EH (cell line): ENCODE results near the gene ENSA.
"Not testable (repeated sequence)": the region's sequence is repeated elsewhere in the genome, so short reads cannot be mapped to it uniquely, and the experiment has no call there.

Experiments
- DNase-seq: peaks from one replicate; pipeline ENCODE4 v3.0.0-alpha.2; 2015; ENCODE audit warnings: low read depth

Gene ENSA

DNA sequence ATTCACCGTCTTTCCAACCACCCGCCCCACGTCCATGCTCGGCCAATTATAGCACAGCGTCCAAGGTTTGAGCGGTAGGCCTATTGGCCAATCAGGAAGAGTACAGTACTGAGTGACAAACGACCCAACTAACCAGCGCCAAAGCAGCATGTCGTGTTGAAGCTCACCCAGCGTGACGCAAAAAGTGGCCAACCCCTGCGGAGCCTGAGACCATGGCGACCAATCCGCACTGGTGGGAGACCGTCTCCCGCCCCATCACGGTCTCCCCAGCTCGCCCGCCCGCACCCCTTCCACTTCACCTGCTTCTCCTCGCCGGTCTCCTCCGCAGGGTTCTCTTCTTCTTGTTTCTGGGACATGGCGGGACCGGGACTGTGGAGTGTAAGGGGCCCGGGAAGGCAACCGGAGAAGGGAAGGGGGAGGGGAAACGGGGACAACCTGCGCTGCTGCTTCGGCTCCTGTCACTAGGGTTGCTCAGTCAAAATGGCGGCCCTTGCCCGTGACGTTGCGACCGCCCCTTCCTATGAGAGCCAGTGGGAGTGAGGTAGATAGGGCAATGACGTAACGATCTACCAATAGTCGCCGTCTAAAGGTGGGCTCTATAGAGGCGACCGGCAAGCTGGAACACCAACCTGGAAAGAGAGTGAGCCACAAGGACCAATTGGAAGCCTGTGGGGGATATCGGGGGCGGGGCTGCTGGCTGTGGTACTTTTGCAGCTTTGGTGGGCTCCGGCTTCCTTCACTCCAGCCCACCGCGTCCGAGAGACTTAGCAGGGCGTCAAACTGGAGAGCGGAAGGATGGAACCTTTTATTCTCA, at the start of gene ENSA:
Gene ENSA (minus strand): TSS at position 498 of the 814 bp plus-strand sequence. CDS start 142 bp downstream, at position 356.
- peak; percentile 100 for DNase-seq

GRCh38 chr1:150678988-150679387, 49.6 kb upstream of the ENSA start:
- DNase-seq: no peak

DNA sequence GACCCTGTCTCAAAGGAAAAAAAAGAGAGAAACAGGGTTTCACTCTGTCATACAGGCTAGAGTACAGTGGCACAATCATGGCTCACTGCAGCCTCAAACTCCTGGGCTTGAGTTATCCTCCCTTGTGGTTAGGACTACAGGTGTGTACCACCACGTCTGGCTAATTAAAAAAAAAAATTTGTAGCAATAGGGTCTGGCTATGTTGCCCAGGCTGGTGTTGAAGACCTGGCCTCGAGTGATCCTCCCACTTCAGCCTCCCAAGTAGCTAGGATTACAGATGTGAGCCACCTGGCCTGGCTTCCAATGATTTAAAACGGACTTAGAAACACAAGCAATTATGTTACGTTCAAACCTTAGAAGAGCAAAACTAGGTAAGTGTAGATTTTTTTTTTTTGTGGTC, 45.5 kb upstream of the ENSA start:
- DNase-seq: no peak

DNA sequence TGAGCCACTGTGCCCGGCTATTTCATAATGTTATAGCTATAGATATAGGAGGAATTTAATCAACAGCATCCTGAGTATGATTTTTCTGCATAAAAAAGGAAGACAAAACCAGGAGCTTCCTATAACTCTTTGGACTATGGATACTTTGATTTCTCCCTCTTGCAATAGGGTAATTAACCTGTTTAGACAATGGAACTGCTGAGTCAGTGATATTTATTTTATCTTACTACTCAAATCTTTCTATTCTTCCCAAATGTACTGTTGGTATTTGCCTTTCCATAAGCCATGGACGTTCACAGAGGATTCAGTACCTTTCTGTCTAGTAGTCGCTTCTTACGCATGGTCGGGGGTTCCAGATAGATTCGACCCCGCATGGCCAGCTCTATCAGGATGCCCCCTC, 33.9 kb upstream of the ENSA start:
- DNase-seq: no peak

- DNase-seq: no peak
Measured at GRCh38 chr1:150662811-150663210, 33.4 kb upstream of the ENSA start.

GRCh38 chr1:150661156-150661555, 31.7 kb upstream of the ENSA start:
- DNase-seq: no peak

DNA sequence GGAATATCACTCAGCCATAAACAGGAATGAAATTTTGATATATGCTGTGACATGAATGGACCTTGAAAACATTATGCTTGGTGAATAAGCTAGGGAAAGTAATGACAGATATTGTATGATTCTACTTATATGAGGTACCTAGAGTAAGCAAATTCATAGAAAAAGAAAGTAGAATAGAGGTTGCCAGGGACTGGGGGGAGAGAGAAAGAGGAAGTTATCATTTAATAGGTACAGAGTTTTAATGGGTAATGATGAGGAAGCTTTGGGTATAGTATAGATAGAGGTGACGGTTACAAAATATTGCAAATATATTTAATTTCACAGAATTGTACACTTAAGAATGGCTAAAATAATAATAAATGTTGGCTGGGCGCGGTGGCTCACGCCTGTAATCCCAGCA, 31.2 kb upstream of the ENSA start:
- no peak for DNase-seq

DNA sequence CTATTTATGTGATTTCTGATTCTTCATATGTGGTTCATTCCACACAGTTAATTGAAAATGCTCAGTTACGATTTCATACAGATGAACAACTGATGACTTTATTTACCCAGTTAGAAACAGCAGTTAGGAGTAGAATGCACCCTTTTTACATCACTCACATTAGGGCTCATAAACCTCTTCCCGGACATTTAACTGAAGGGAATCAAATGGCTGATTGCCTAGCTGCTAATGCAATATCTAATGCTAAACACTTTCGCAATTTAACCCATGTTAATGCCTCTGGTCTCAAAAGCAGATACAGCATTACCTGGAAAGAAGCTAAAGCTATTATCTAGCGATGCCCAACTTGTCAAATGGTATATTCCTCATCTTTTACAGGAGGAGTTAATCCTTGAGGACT, 27.7 kb upstream of the ENSA start:
- DNase-seq: not testable (repeated sequence)

DNA sequence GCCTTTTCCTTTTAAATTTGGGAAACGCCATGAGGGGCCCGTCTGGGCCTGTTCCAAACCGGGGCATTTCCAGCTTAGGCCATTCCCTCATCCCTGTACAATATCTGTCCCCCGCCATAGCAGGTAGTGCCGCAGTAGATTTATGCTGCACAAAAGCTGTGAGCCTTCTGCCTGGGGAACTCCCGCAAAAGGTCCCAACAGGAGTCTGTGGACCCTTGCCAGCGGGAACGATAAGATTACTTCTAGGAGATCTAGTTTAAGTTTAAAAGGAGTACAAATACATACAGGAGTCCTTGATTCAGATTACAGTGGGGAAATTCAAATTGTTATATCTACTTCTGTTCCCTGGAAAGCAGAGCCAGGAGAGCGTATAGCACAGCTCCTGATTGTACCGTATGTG, 25.2 kb upstream of the ENSA start:
- DNase-seq: not testable (repeated sequence)

DNA sequence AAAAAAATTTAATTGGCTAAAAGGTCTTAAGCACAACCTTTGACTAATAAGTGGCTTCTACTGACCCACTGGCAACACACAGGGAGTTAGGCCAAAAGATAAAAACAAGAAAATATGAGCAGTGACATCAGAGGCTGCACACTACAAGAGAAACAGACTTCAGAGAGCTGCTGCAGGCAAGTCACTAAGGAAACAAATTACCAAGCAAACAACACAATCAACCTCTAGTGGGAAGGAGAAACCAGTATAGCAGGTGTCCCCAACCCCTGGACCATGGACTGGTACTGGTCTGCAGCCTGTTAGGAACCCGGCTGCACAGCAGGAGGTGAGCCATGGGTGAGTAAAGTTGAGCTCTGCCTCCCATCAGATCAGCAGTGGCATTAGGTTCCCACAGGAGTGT, 20.8 kb upstream of the ENSA start:
- no peak for DNase-seq

GRCh38 chr1:150649441-150650075, 20.1 kb upstream of the ENSA start:
- no peak for DNase-seq

GRCh38 chr1:150642296-150642695, 12.9 kb upstream of the ENSA start:
- no peak for DNase-seq

- not testable (repeated sequence) for DNase-seq
Measured at GRCh38 chr1:150641126-150641815, 11.9 kb upstream of the ENSA start.

DNA sequence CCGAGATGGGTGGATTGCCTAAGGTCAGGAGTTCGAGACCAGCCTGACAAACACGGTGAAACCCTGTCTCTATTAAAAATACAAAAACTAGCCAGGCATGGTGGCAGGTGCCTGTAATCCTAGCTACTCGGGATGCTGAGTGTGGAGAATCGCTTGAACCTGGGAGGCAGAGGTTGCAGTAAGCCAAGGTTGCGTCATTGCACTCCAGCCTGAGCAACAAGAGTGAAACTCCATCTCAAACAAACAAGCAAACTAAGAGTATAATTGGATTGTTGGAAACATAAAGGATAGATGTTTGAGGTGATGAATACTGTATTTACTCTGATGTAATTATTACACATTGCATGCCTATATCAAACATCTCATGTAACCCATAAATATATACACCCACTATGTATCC, 9.0 kb upstream of the ENSA start:
- not testable (repeated sequence) for DNase-seq

DNA sequence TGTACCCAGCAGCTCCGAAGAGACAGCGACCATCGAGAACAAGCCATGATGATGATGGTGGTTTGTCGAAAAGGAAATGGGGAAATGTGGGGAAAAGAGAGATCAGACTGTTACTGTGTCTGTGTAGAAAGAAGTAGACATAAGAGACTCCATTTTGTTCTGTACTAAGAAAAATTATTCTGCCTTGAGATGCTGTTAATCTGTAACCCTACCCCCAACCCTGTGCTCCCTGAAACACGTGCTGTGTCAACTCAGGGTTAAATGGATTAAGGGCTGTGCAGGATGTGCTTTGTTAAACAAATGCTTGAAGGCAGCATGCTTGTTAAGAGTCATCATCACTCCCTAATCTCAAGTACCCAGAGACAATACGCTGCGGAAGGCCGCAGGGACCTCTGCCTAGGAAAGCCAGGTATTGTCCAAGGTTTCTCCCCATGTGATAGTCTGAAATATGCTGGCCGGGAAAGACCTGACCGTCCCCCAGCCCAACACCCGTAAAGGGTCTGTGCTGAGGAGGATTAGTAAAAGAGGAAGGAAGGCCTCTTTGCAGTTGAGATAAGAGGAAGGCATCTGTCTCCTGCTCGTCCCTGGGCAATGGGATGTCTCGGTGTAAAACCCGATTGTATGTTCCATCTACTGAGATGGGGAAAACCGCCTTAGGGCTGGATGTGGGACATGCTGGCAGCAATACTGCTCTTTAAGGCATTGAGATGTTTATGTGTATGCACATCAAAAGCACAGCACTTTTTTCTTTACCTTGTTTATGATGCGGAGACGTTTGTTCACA, 5.6 kb upstream of the ENSA start:
- not testable (repeated sequence) for DNase-seq

DNA sequence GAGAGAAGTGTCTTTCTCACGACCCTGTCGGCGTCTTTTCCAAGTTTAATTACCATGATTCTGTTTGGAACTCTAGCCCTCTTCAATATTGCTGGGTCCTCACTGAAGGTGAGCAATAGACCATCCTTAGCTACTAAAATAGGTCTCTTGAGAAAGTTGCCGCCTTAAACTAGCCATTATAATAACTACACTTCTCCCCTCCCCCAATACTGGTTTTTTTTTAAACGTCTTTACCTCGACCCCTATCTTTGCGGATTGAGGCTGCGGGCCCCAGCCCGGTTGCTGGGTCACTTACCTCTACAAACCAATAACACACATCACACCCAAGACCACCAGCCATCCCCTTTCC, 672 bp downstream of the ENSA start:
- DNase-seq: no peak

- DNase-seq: no peak
Measured at GRCh38 chr1:150627826-150628410, 1.5 kb downstream of the ENSA start.

GRCh38 chr1:150626150-150626549, 3.3 kb downstream of the ENSA start:
- DNase-seq: no peak

DNA sequence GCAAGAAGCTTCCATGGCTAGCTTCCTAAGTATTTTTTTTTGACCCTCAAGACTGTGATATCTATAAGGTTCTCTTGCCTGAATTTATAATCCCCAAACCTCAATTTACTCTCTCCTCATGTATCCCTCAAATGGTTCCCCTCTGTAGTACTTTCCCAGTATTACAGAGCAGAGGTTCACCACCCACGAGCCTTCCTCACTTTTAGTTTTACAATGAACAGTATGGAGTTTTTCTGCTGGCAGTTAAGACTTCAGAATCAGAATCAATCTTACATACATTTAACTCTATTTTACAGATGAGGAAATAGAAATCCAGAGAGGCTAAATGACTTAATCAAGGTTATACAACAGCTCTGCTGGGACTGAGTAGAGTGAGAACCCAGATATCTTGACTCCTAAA, 4.9 kb downstream of the ENSA start:
- not testable (repeated sequence) for DNase-seq

DNA sequence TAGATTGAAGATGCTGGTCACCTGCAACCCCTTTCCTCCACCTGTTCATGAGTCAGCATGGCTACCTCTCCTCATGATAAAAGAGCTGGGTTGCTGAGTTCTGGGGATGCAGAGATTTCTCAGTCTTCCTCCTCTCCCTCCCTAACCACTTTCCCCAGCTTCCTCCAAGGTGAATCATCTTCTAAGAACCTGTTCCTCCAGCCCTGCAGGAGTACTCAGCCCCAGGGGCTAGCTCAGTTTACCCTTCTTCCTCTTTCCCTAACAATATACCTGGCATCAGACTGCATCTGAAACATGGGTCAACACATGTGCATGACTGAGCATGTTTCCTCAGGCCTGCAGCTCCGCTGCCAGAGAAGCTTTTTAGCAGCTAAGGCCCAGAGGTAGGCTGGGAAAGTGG, 5.3 kb downstream of the ENSA start:
- DNase-seq: not testable (repeated sequence)

- no peak for DNase-seq
Measured at GRCh38 chr1:150622303-150622975, 7.0 kb downstream of the ENSA start.
